ENCODE results near the gene HIVEP3.
A peak's percentile ranks its signal among the peaks of the same experiment; 100 is the strongest.

HIVEP3 gene

GRCh38 chr1:41791667-41792484 is 126.8 kb downstream of the HIVEP3 start:
- Histone ChIP-seq H3K4me2 (ENCODE audit: insufficient read depth, low read length) (no peak overlapping the region), H4K20me1 (ENCODE audit: insufficient read depth, low read length) (peaks cover 56% of the 10 kb centered on the region), H3K27ac (ENCODE audit: low read length) (peak overlapping the region; percentile 62), H3K9ac (ENCODE audit: low read depth, low read length) (no peak overlapping the region), H3K36me3 (ENCODE audit: insufficient read depth, low read length) (peaks cover 17% of the 10 kb centered on the region), H3K27me3 (ENCODE audit: insufficient read depth, low read length, poor library complexity) (no peaks in the 10 kb centered on the region), H3K9me3 (ENCODE audit: insufficient read depth, low read length, severe bottlenecking) (no peaks in the 10 kb centered on the region), H3K4me1 (ENCODE audit: insufficient read depth, low read length) (peaks cover 31% of the 10 kb centered on the region), H3K4me3 (ENCODE audit: low read depth in 1 of 2, low read length in 2 of 2) (no peak overlapping the region), H3K79me2 (ENCODE audit: insufficient read depth, low read length) (peaks cover 99% of the 10 kb centered on the region), H2AFZ (ENCODE audit: low read depth, low read length) (no peak overlapping the region)
- no peak for TF ChIP-seq EZH2 (IDR thresholded peaks at IDR 0.05; ENCODE audit: borderline replicate concordance, low read depth, low read length, severe bottlenecking)
- TF ChIP-seq, protein P1, sequence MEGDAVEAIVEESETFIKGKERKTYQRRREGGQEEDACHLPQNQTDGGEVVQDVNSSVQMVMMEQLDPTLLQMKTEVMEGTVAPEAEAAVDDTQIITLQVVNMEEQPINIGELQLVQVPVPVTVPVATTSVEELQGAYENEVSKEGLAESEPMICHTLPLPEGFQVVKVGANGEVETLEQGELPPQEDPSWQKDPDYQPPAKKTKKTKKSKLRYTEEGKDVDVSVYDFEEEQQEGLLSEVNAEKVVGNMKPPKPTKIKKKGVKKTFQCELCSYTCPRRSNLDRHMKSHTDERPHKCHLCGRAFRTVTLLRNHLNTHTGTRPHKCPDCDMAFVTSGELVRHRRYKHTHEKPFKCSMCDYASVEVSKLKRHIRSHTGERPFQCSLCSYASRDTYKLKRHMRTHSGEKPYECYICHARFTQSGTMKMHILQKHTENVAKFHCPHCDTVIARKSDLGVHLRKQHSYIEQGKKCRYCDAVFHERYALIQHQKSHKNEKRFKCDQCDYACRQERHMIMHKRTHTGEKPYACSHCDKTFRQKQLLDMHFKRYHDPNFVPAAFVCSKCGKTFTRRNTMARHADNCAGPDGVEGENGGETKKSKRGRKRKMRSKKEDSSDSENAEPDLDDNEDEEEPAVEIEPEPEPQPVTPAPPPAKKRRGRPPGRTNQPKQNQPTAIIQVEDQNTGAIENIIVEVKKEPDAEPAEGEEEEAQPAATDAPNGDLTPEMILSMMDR (IDR thresholded peaks at IDR 0.05; ENCODE audit: borderline replicate concordance, extremely low read depth, low read length, poor library complexity, severe bottlenecking), result no peak
- ATAC-seq (ENCODE audit: insufficient read depth, low read depth) (peak; percentile 81), DNase-seq (no peak)

GRCh38 chr1:41790351-41790750 is 128.4 kb downstream of the HIVEP3 start:
- Histone ChIP-seq H4K20me1 (ENCODE audit: insufficient read depth, low read length) (peaks cover 58% of the 10 kb centered on the region), H3K27me3 (ENCODE audit: insufficient read depth, low read length, poor library complexity) (no peaks in the 10 kb centered on the region), H3K36me3 (ENCODE audit: insufficient read depth, low read length) (peaks cover 26% of the 10 kb centered on the region), H3K9me3 (ENCODE audit: insufficient read depth, low read length, severe bottlenecking) (no peaks in the 10 kb centered on the region), H3K4me1 (ENCODE audit: insufficient read depth, low read length) (peaks cover 31% of the 10 kb centered on the region), H3K9ac (ENCODE audit: low read depth, low read length) (no peak overlapping the region), H3K79me2 (ENCODE audit: insufficient read depth, low read length) (peaks cover 97% of the 10 kb centered on the region), H3K4me3 (ENCODE audit: low read depth in 1 of 2, low read length in 2 of 2) (no peak overlapping the region), H3K27ac (ENCODE audit: low read length) (peak overlapping the region; percentile 38), H2AFZ (ENCODE audit: low read depth, low read length) (no peak overlapping the region), H3K4me2 (ENCODE audit: insufficient read depth, low read length) (no peak overlapping the region)
- ATAC-seq (ENCODE audit: insufficient read depth, low read depth) (no peak), DNase-seq (no peak)
- TF ChIP-seq EZH2 (IDR thresholded peaks at IDR 0.05; ENCODE audit: borderline replicate concordance, low read depth, low read length, severe bottlenecking), result no peak
- TF ChIP-seq, protein P1 (IDR thresholded peaks at IDR 0.05; ENCODE audit: borderline replicate concordance, extremely low read depth, low read length, poor library complexity, severe bottlenecking), result no peak

GRCh38 chr1:41789661-41790330 is 128.9 kb downstream of the HIVEP3 start:
- ATAC-seq (ENCODE audit: insufficient read depth, low read depth), result no peak
- H4K20me1 ChIP-seq (ENCODE audit: insufficient read depth, low read length), result peaks cover 58% of the 10 kb centered on the region
- TF ChIP-seq EZH2 (IDR thresholded peaks at IDR 0.05; ENCODE audit: borderline replicate concordance, low read depth, low read length, severe bottlenecking), result no peak
- TF ChIP-seq, protein P1 (IDR thresholded peaks at IDR 0.05; ENCODE audit: borderline replicate concordance, extremely low read depth, low read length, poor library complexity, severe bottlenecking), result no peak
- H3K4me1 ChIP-seq (ENCODE audit: insufficient read depth, low read length), result peaks cover 31% of the 10 kb centered on the region
- no peak overlapping the region for H3K9ac ChIP-seq (ENCODE audit: low read depth, low read length)
- H3K9me3 ChIP-seq (ENCODE audit: insufficient read depth, low read length, severe bottlenecking), result peaks cover 4% of the 10 kb centered on the region
- H3K27me3 ChIP-seq (ENCODE audit: insufficient read depth, low read length, poor library complexity), result no peaks in the 10 kb centered on the region
- H3K4me2 ChIP-seq (ENCODE audit: insufficient read depth, low read length), result no peak overlapping the region
- peaks cover 26% of the 10 kb centered on the region for H3K36me3 ChIP-seq (ENCODE audit: insufficient read depth, low read length)
- H3K79me2 ChIP-seq (ENCODE audit: insufficient read depth, low read length), result peaks cover 97% of the 10 kb centered on the region
- DNase-seq, result no peak
- H2AFZ ChIP-seq (ENCODE audit: low read depth, low read length), result no peak overlapping the region
- peak overlapping the region; percentile 22 for H3K27ac ChIP-seq (ENCODE audit: low read length)
- no peak overlapping the region for H3K4me3 ChIP-seq (ENCODE audit: low read depth in 1 of 2, low read length in 2 of 2)

Measured in DND-41 (cell line).